ENCODE data around the gene SUCLG2.

Gene SUCLG2

GRCh38 chr3:67650084-67650483 is 4.3 kb downstream of the SUCLG2 start:
- DNase-seq (ENCODE audit: insufficient read length, low spot score) (no peak), FAIRE-seq (no peak)

- FAIRE-seq (no peak), DNase-seq (ENCODE audit: insufficient read length, low spot score) (no peak)
These were observed 4.7 kb downstream of the SUCLG2 start for GRCh38 chr3:67649681-67650080.

GRCh38 chr3:67648701-67649100 is 5.7 kb downstream of the SUCLG2 start:
- DNase-seq (ENCODE audit: insufficient read length, low spot score) (no peak), FAIRE-seq (no peak)

- FAIRE-seq = no peak
- DNase-seq (ENCODE audit: insufficient read length, low spot score) = no peak
These were observed 6.2 kb downstream of the SUCLG2 start for GRCh38 chr3:67648229-67648628.

- DNase-seq (ENCODE audit: insufficient read length, low spot score) (peak; percentile 77), FAIRE-seq (peak; percentile 88)
These were observed 7.0 kb downstream of the SUCLG2 start for GRCh38 chr3:67647390-67647878.

- no peak for FAIRE-seq
- peak; percentile 32 for DNase-seq (ENCODE audit: insufficient read length, low spot score)
These were observed 7.7 kb downstream of the SUCLG2 start for GRCh38 chr3:67646586-67647234.

- FAIRE-seq = no peak
- DNase-seq (ENCODE audit: insufficient read length, low spot score) = no peak
These were observed 9.6 kb downstream of the SUCLG2 start for GRCh38 chr3:67644827-67645226.

GRCh38 chr3:67642734-67643133 is 11.7 kb downstream of the SUCLG2 start:
- no peak for DNase-seq (ENCODE audit: insufficient read length, low spot score)
- FAIRE-seq = no peak

- no peak for DNase-seq (ENCODE audit: insufficient read length, low spot score)
- no peak for FAIRE-seq
These were observed 12.2 kb downstream of the SUCLG2 start for GRCh38 chr3:67642190-67642589.

GRCh38 chr3:67641451-67641850 is 13.0 kb downstream of the SUCLG2 start:
- no peak for DNase-seq (ENCODE audit: insufficient read length, low spot score)
- no peak for FAIRE-seq

- DNase-seq (ENCODE audit: insufficient read length, low spot score) = no peak
- peak; percentile 9 for FAIRE-seq
These were observed 14.3 kb downstream of the SUCLG2 start for GRCh38 chr3:67640023-67640660.

- FAIRE-seq (no peak), DNase-seq (ENCODE audit: insufficient read length, low spot score) (no peak)
These were observed 17.0 kb downstream of the SUCLG2 start for GRCh38 chr3:67637255-67637900.

- DNase-seq (ENCODE audit: insufficient read length, low spot score) = no peak
- FAIRE-seq = no peak
These were observed 18.6 kb downstream of the SUCLG2 start for GRCh38 chr3:67635806-67636205.

- DNase-seq (ENCODE audit: insufficient read length, low spot score) (no peak), FAIRE-seq (no peak)
These were observed 19.2 kb downstream of the SUCLG2 start for GRCh38 chr3:67635257-67635656.

GRCh38 chr3:67630666-67631362 is 23.6 kb downstream of the SUCLG2 start:
- peak; percentile 23 for FAIRE-seq

GRCh38 chr3:67624687-67625086 is 29.7 kb downstream of the SUCLG2 start:
- DNase-seq (ENCODE audit: insufficient read length, low spot score) (no peak), FAIRE-seq (no peak)

More at GRCh38 chr3:67630666-67631362, 23.6 kb downstream of the SUCLG2 start:
- no peak for DNase-seq (ENCODE audit: insufficient read length, low spot score)

GRCh38 chr3:67624078-67624477 is 30.3 kb downstream of the SUCLG2 start:
- no peak for DNase-seq (ENCODE audit: insufficient read length, low spot score)
- FAIRE-seq = no peak

GRCh38 chr3:67622652-67623051 is 31.8 kb downstream of the SUCLG2 start:
- DNase-seq (ENCODE audit: insufficient read length, low spot score) (no peak), FAIRE-seq (no peak)

GRCh38 chr3:67620869-67621268 is 33.5 kb downstream of the SUCLG2 start:
- FAIRE-seq (no peak), DNase-seq (ENCODE audit: insufficient read length, low spot score) (no peak)

GRCh38 chr3:67619991-67620390 is 34.4 kb downstream of the SUCLG2 start:
- no peak for FAIRE-seq
- no peak for DNase-seq (ENCODE audit: insufficient read length, low spot score)

- DNase-seq (ENCODE audit: insufficient read length, low spot score) (no peak), FAIRE-seq (no peak)
These were observed 36.9 kb downstream of the SUCLG2 start for GRCh38 chr3:67617518-67617917.

Measured in HTR-8/SVneo (cell line).